PFSK-1 (cell line): ENCODE results near the gene PTPRN2.

Experiments used
- FOXP2 ChIP-seq: optimal IDR thresholded peaks from 2 replicates; pipeline ENCODE3; 2011; ENCODE audit warnings: borderline replicate concordance, control low read depth, inconsistent platforms; ENCODE audit not compliant: insufficient read depth; ENCODE audit errors: extremely low read length, extremely low read depth
- POLR2AphosphoS5 ChIP-seq: IDR thresholded peaks from 2 replicates; pipeline ENCODE4 v1.6.1; 2012; ENCODE audit warnings: low read depth, mild to moderate bottlenecking, control low read depth, low read length, moderate library complexity
- REST ChIP-seq, 2 experiments: IDR thresholded peaks; 2 replicates each; pipeline versions ENCODE4 v1.6.1 to v1.8.0; 2011 to 2012; ENCODE audit warnings: low read depth in 2 of 2, low read length in 2 of 2, control low read depth in 1 of 2, inconsistent platforms in 1 of 2, mild to moderate bottlenecking in 1 of 2, moderate library complexity in 1 of 2; ENCODE audit not compliant: insufficient read depth in 1 of 2
- SIN3A ChIP-seq: IDR thresholded peaks from 2 replicates; pipeline ENCODE4 v1.6.1; 2012; ENCODE audit warnings: mild to moderate bottlenecking, low read length, moderate library complexity, borderline replicate concordance; ENCODE audit not compliant: insufficient read depth
- TAF1 ChIP-seq: IDR thresholded peaks from 2 replicates; pipeline ENCODE4 v1.6.1; 2012; ENCODE audit warnings: low read length, control low read depth, borderline replicate concordance; ENCODE audit not compliant: insufficient read depth

Gene PTPRN2

GRCh38 chr7:158463317-158463716, 124.3 kb downstream of the PTPRN2 start:
- TF ChIP-seq FOXP2 (no peak), REST (IDR thresholded peaks at IDR 0.05; ENCODE audit: insufficient read depth in 1 of 2, low read depth in 2 of 2, low read length in 2 of 2) (no peak), SIN3A (no peak), POLR2AphosphoS5 (no peak), TAF1 (no peak)

- TF ChIP-seq TAF1 (no peak), REST (IDR thresholded peaks at IDR 0.05; ENCODE audit: insufficient read depth in 1 of 2, low read depth in 2 of 2, low read length in 2 of 2) (no peak), POLR2AphosphoS5 (no peak), SIN3A (no peak), FOXP2 (no peak)
Measured at GRCh38 chr7:158461824-158462223, 125.8 kb downstream of the PTPRN2 start.

- TF ChIP-seq FOXP2 (no peak), SIN3A (no peak), POLR2AphosphoS5 (no peak), REST (IDR thresholded peaks at IDR 0.05; ENCODE audit: insufficient read depth in 1 of 2, low read depth in 2 of 2, low read length in 2 of 2) (no peak), TAF1 (no peak)
Measured at GRCh38 chr7:158460665-158461064, 127.0 kb downstream of the PTPRN2 start.

GRCh38 chr7:158458716-158459282, 128.8 kb downstream of the PTPRN2 start:
- no peak for TF ChIP-seq SIN3A
- no peak for TF ChIP-seq REST (IDR thresholded peaks at IDR 0.05; ENCODE audit: insufficient read depth in 1 of 2, low read depth in 2 of 2, low read length in 2 of 2)
- no peak for TF ChIP-seq FOXP2
- no peak for TF ChIP-seq TAF1
- TF ChIP-seq POLR2AphosphoS5 = no peak
